ENCODE results near the gene PIK3C2G. TPM values are rescaled to one million over a fixed set of nuclear protein-coding genes. Genes with fewer than 3 reads are reported as not detected.
A peak's percentile ranks its signal among the peaks of the same experiment; 100 is the strongest.

The PIK3C2G gene
- total RNA-seq, 1 donor from 2014 or later: 1.7 TPM

GRCh38 chr12:18461758-18462157 lies 200.4 kb downstream of the PIK3C2G start:
- no peak overlapping the region for H3K4me3 ChIP-seq
- intact Hi-C loops (cut with DNase I): no loop called here
- peaks cover 14% of the 10 kb centered on the region for H3K4me1 ChIP-seq
- H3K27me3 ChIP-seq: no peaks in the 10 kb centered on the region
- no peak for DNase-seq (ENCODE audit: extremely low spot score in 2 of 2)
- no peak for TF ChIP-seq POLR2A (IDR thresholded peaks at IDR 0.05)
- no peak for TF ChIP-seq CTCF (IDR thresholded peaks at IDR 0.05)
- no peak for TF ChIP-seq POLR2AphosphoS5 (IDR thresholded peaks at IDR 0.05; ENCODE audit: insufficient read depth in 1 of 2, low read depth in 1 of 2)
- peak overlapping the region; percentile 20 for H3K27ac ChIP-seq
- no peaks in the 10 kb centered on the region for H3K9me3 ChIP-seq
- no peaks in the 10 kb centered on the region for H3K36me3 ChIP-seq

GRCh38 chr12:18462442-18462841 lies 201.1 kb downstream of the PIK3C2G start:
- TF ChIP-seq POLR2AphosphoS5 (IDR thresholded peaks at IDR 0.05; ENCODE audit: insufficient read depth in 1 of 2, low read depth in 1 of 2): no peak
- no peak for TF ChIP-seq CTCF (IDR thresholded peaks at IDR 0.05)
- no peak for TF ChIP-seq POLR2A (IDR thresholded peaks at IDR 0.05)
- no peak overlapping the region for H3K27ac ChIP-seq

GRCh38 chr12:18467620-18468245 lies 206.4 kb downstream of the PIK3C2G start:
- no peak for TF ChIP-seq CTCF (IDR thresholded peaks at IDR 0.05)
- no peak for TF ChIP-seq POLR2A (IDR thresholded peaks at IDR 0.05)
- TF ChIP-seq POLR2AphosphoS5 (IDR thresholded peaks at IDR 0.05; ENCODE audit: insufficient read depth in 1 of 2, low read depth in 1 of 2): no peak
- intact Hi-C loops (cut with DNase I): no loop called here

More at GRCh38 chr12:18462442-18462841, 201.1 kb downstream of the PIK3C2G start:
- no peaks in the 10 kb centered on the region for H3K36me3 ChIP-seq
- intact Hi-C loops (cut with DNase I): no loop called here
- no peak for DNase-seq (ENCODE audit: extremely low spot score in 2 of 2)
- H3K4me3 ChIP-seq: no peak overlapping the region
- H3K27me3 ChIP-seq: no peaks in the 10 kb centered on the region
- peaks cover 14% of the 10 kb centered on the region for H3K4me1 ChIP-seq
- no peaks in the 10 kb centered on the region for H3K9me3 ChIP-seq

GRCh38 chr12:18468246-18469075 lies 207.1 kb downstream of the PIK3C2G start:
- Histone ChIP-seq H3K27ac (no peak overlapping the region), H3K36me3 (no peaks in the 10 kb centered on the region), H3K4me3 (no peak overlapping the region), H3K27me3 (no peaks in the 10 kb centered on the region), H3K4me1 (no peaks in the 10 kb centered on the region), H3K9me3 (no peaks in the 10 kb centered on the region)
- TF ChIP-seq POLR2AphosphoS5 (IDR thresholded peaks at IDR 0.05; ENCODE audit: insufficient read depth in 1 of 2, low read depth in 1 of 2) (peak in 1 of 2 donors; percentile 54), CTCF (IDR thresholded peaks at IDR 0.05) (no peak)
- DNase-seq (ENCODE audit: extremely low spot score in 2 of 2): no peak
- intact Hi-C loops (cut with DNase I): no loop called here

More at GRCh38 chr12:18467620-18468245, 206.4 kb downstream of the PIK3C2G start:
- Histone ChIP-seq H3K4me1 (peaks cover under 1% of the 10 kb centered on the region), H3K4me3 (no peak overlapping the region), H3K36me3 (no peaks in the 10 kb centered on the region), H3K27me3 (no peaks in the 10 kb centered on the region), H3K27ac (no peak overlapping the region), H3K9me3 (no peaks in the 10 kb centered on the region)
- no peak for DNase-seq (ENCODE audit: extremely low spot score in 2 of 2)

- no peak for TF ChIP-seq POLR2AphosphoS5 (IDR thresholded peaks at IDR 0.05; ENCODE audit: insufficient read depth in 1 of 2, low read depth in 1 of 2)
- no peak for TF ChIP-seq CTCF (IDR thresholded peaks at IDR 0.05)
- no peak for TF ChIP-seq POLR2A (IDR thresholded peaks at IDR 0.05)
- intact Hi-C loops (cut with DNase I): no loop called here
- H3K9me3 ChIP-seq: no peaks in the 10 kb centered on the region
- no peak overlapping the region for H3K4me3 ChIP-seq
- DNase-seq (ENCODE audit: extremely low spot score in 2 of 2): no peak
- no peaks in the 10 kb centered on the region for H3K36me3 ChIP-seq
- no peaks in the 10 kb centered on the region for H3K4me1 ChIP-seq
- H3K27ac ChIP-seq: no peak overlapping the region
- no peaks in the 10 kb centered on the region for H3K27me3 ChIP-seq
Observed at GRCh38 chr12:18470251-18470650, 208.9 kb downstream of the PIK3C2G start.

Measured in vagina (tissue), 2 donors.